DND-41 (cell line): ENCODE results near the gene FAM24B.

Source experiments
- ATAC-seq: fragments of 200-7000 bp; cut with Tn5 transposase; 3 replicates; pipeline ENCODE4 v1.9.1; 2021; ENCODE audit warnings: low read depth; ENCODE audit not compliant: insufficient read depth
- DNase-seq: peaks from one replicate; pipeline ENCODE4 v3.0.0-alpha.2; 2020
- H2AFZ ChIP-seq: 2 replicates; pipeline ENCODE4 v1.6.0; 2012; ENCODE audit warnings: low read depth, low read length
- H3K27ac ChIP-seq: 2 replicates; pipeline ENCODE4 v1.5.1; 2012; ENCODE audit warnings: low read length, inconsistent platforms
- H3K27me3 ChIP-seq: fragments of 200-600 bp; sonication (generic); 2 replicates; pipeline ENCODE4 v1.6.0; 2012; ENCODE audit warnings: low read length, mild to moderate bottlenecking, inconsistent platforms; ENCODE audit not compliant: insufficient read depth, poor library complexity
- H3K36me3 ChIP-seq: 2 replicates; pipeline ENCODE4 v1.5.1; 2012; ENCODE audit warnings: low read length, inconsistent platforms; ENCODE audit not compliant: insufficient read depth
- H3K4me1 ChIP-seq: 2 replicates; pipeline ENCODE4 v1.5.1; 2012; ENCODE audit warnings: mild to moderate bottlenecking, low read length; ENCODE audit not compliant: insufficient read depth
- H3K4me2 ChIP-seq: 2 replicates; pipeline ENCODE4 v1.6.0; 2012; ENCODE audit warnings: mild to moderate bottlenecking, moderate library complexity, low read length, inconsistent platforms; ENCODE audit not compliant: insufficient read depth
- H3K4me3 ChIP-seq, 2 experiments: fragments of 200-600 bp in 1 of 2; shearing (Covaris generic) in 1 of 2; 2 replicates each; pipeline ENCODE4 v1.5.1; 2012 to 2016; ENCODE audit warnings: inconsistent platforms in 2 of 2, low read length in 2 of 2, mild to moderate bottlenecking in 2 of 2, low read depth in 1 of 2, moderate library complexity in 1 of 2
- H3K79me2 ChIP-seq: 2 replicates; pipeline ENCODE4 v1.6.0; 2012; ENCODE audit warnings: low read length, inconsistent platforms; ENCODE audit not compliant: insufficient read depth
- H3K9ac ChIP-seq: 2 replicates; pipeline ENCODE4 v1.6.0; 2012; ENCODE audit warnings: low read depth, mild to moderate bottlenecking, inconsistent platforms, low read length, moderate library complexity
- H3K9me3 ChIP-seq: 2 replicates; pipeline ENCODE4 v1.5.1; 2012; ENCODE audit warnings: low read length, moderate library complexity, mild to moderate bottlenecking, inconsistent platforms; ENCODE audit not compliant: insufficient read depth, severe bottlenecking
- H4K20me1 ChIP-seq: 2 replicates; pipeline ENCODE4 v1.6.0; 2012; ENCODE audit warnings: low read length; ENCODE audit not compliant: insufficient read depth
- CTCF ChIP-seq: IDR thresholded peaks from 2 replicates; pipeline ENCODE4 v1.5.1; 2012; ENCODE audit warnings: borderline replicate concordance, low read length, moderate library complexity, mild to moderate bottlenecking; ENCODE audit not compliant: poor library complexity, severe bottlenecking; ENCODE audit errors: extremely low read depth
- EZH2 ChIP-seq: IDR thresholded peaks from 3 replicates; pipeline ENCODE4 v1.6.1; 2012; ENCODE audit warnings: borderline replicate concordance, low read depth, mild to moderate bottlenecking, moderate library complexity, low read length, inconsistent platforms; ENCODE audit not compliant: severe bottlenecking

Gene FAM24B

GRCh38 chr10:122812751-122813150 is 66.6 kb downstream of the FAM24B start:
- no peaks in the 10 kb centered on the region for H3K4me1 ChIP-seq
- no peak overlapping the region for H3K4me2 ChIP-seq
- H3K36me3 ChIP-seq = no peaks in the 10 kb centered on the region
- DNase-seq (no peak), ATAC-seq (no peak)
- no peaks in the 10 kb centered on the region for H4K20me1 ChIP-seq
- TF ChIP-seq EZH2 = no peak
- TF ChIP-seq CTCF = no peak
- H3K27ac ChIP-seq = no peak overlapping the region
- H2AFZ ChIP-seq = no peak overlapping the region
- no peak overlapping the region for H3K9ac ChIP-seq
- H3K4me3 ChIP-seq = no peak overlapping the region
- H3K79me2 ChIP-seq = no peaks in the 10 kb centered on the region
- H3K9me3 ChIP-seq = no peaks in the 10 kb centered on the region
- peaks cover 2% of the 10 kb centered on the region for H3K27me3 ChIP-seq

GRCh38 chr10:122802282-122802681 is 77.1 kb downstream of the FAM24B start:
- Histone ChIP-seq H3K9me3 (no peaks in the 10 kb centered on the region), H3K9ac (no peak overlapping the region), H2AFZ (no peak overlapping the region), H3K27ac (no peak overlapping the region), H3K36me3 (no peaks in the 10 kb centered on the region), H3K4me2 (no peak overlapping the region), H3K4me1 (no peaks in the 10 kb centered on the region), H4K20me1 (no peaks in the 10 kb centered on the region), H3K4me3 (no peak overlapping the region), H3K79me2 (no peaks in the 10 kb centered on the region), H3K27me3 (peaks cover 7% of the 10 kb centered on the region)
- no peak for TF ChIP-seq EZH2
- no peak for TF ChIP-seq CTCF
- DNase-seq (no peak), ATAC-seq (no peak)
